ENCODE measurements around the gene CIAO1. TPM values are rescaled to one million over a fixed set of nuclear protein-coding genes. Genes with fewer than 3 reads are reported as not detected.

The CIAO1 gene
- total and polyA plus RNA-seq, 4 donors = 43.0 to 80.4 (median 47.0) TPM

DNA sequence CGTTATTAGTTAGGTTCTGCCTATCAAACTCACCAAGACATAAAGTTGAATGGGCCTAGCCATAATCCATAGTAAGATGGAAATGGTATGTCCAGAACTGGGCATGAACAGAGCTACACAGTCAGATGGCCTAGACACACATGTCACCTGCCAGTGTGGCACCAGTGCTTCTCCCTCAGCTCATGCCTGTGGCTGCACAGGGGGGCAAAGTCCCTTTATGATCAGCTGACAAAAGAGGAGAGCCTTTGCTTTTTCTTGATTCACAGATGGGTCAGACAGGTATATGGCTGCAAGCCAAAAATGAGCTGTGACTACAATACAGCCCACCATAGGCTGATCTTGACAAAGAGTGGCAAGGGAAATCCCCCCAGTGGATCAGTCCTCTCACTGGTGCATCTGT, 29.1 kb upstream of the CIAO1 start:
- Histone ChIP-seq H3K27me3 (ENCODE audit: control insufficient read depth in 4 of 4, insufficient read depth in 4 of 4, low read length in 3 of 4) (no peaks in the 10 kb centered on the region), H3K27ac (ENCODE audit: low read depth in 1 of 2, low read length in 2 of 2) (no peak overlapping the region), H3K9ac (ENCODE audit: low read depth in 1 of 2, low read length in 2 of 2) (no peak overlapping the region), H3K36me3 (ENCODE audit: control insufficient read depth in 4 of 4, insufficient read depth in 3 of 4, low read depth in 1 of 4, low read length in 3 of 4) (no peaks in the 10 kb centered on the region), H3K4me3 (ENCODE audit: low read depth in 1 of 3, low read length in 3 of 3) (no peak overlapping the region), H3K9me3 (ENCODE audit: control insufficient read depth in 4 of 4, low read length in 3 of 4) (no peaks in the 10 kb centered on the region), H3K4me1 (ENCODE audit: control insufficient read depth in 4 of 4, insufficient read depth in 4 of 4, low read length in 3 of 4) (no peaks in the 10 kb centered on the region)
- TF ChIP-seq HNF4A (conservative IDR thresholded peaks at IDR 0.05) (no peak), TAF1 (conservative IDR thresholded peaks at IDR 0.05) (no peak), SP1 (IDR thresholded peaks at IDR 0.05) (no peak), JUND (IDR thresholded peaks at IDR 0.05) (no peak), HNF4G (IDR thresholded peaks at IDR 0.05) (no peak), NR2F2 (IDR thresholded peaks at IDR 0.05) (no peak), RXRA (IDR thresholded peaks at IDR 0.05) (no peak), RAD21 (IDR thresholded peaks at IDR 0.05) (no peak), YY1 (IDR thresholded peaks at IDR 0.05) (no peak), FOXA1 (IDR thresholded peaks at IDR 0.05) (no peak), MAX (IDR thresholded peaks at IDR 0.05) (no peak), FOXA2 (IDR thresholded peaks at IDR 0.05) (no peak)
- TF ChIP-seq, protein P1, sequence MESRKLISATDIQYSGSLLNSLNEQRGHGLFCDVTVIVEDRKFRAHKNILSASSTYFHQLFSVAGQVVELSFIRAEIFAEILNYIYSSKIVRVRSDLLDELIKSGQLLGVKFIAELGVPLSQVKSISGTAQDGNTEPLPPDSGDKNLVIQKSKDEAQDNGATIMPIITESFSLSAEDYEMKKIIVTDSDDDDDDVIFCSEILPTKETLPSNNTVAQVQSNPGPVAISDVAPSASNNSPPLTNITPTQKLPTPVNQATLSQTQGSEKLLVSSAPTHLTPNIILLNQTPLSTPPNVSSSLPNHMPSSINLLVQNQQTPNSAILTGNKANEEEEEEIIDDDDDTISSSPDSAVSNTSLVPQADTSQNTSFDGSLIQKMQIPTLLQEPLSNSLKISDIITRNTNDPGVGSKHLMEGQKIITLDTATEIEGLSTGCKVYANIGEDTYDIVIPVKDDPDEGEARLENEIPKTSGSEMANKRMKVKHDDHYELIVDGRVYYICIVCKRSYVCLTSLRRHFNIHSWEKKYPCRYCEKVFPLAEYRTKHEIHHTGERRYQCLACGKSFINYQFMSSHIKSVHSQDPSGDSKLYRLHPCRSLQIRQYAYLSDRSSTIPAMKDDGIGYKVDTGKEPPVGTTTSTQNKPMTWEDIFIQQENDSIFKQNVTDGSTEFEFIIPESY (IDR thresholded peaks at IDR 0.05) = no peak
- TF ChIP-seq, protein P2, sequence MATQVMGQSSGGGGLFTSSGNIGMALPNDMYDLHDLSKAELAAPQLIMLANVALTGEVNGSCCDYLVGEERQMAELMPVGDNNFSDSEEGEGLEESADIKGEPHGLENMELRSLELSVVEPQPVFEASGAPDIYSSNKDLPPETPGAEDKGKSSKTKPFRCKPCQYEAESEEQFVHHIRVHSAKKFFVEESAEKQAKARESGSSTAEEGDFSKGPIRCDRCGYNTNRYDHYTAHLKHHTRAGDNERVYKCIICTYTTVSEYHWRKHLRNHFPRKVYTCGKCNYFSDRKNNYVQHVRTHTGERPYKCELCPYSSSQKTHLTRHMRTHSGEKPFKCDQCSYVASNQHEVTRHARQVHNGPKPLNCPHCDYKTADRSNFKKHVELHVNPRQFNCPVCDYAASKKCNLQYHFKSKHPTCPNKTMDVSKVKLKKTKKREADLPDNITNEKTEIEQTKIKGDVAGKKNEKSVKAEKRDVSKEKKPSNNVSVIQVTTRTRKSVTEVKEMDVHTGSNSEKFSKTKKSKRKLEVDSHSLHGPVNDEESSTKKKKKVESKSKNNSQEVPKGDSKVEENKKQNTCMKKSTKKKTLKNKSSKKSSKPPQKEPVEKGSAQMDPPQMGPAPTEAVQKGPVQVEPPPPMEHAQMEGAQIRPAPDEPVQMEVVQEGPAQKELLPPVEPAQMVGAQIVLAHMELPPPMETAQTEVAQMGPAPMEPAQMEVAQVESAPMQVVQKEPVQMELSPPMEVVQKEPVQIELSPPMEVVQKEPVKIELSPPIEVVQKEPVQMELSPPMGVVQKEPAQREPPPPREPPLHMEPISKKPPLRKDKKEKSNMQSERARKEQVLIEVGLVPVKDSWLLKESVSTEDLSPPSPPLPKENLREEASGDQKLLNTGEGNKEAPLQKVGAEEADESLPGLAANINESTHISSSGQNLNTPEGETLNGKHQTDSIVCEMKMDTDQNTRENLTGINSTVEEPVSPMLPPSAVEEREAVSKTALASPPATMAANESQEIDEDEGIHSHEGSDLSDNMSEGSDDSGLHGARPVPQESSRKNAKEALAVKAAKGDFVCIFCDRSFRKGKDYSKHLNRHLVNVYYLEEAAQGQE (IDR thresholded peaks at IDR 0.05) = no peak
- TF ChIP-seq, protein P3, sequence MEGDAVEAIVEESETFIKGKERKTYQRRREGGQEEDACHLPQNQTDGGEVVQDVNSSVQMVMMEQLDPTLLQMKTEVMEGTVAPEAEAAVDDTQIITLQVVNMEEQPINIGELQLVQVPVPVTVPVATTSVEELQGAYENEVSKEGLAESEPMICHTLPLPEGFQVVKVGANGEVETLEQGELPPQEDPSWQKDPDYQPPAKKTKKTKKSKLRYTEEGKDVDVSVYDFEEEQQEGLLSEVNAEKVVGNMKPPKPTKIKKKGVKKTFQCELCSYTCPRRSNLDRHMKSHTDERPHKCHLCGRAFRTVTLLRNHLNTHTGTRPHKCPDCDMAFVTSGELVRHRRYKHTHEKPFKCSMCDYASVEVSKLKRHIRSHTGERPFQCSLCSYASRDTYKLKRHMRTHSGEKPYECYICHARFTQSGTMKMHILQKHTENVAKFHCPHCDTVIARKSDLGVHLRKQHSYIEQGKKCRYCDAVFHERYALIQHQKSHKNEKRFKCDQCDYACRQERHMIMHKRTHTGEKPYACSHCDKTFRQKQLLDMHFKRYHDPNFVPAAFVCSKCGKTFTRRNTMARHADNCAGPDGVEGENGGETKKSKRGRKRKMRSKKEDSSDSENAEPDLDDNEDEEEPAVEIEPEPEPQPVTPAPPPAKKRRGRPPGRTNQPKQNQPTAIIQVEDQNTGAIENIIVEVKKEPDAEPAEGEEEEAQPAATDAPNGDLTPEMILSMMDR (IDR thresholded peaks at IDR 0.05; ENCODE audit: low read depth, low read length, missing input control) = no peak
- WGBS = 97% methylated on average over 1 of the region's 1 CpG
- DNase-seq (ENCODE audit: low spot score) = no peak

DNA sequence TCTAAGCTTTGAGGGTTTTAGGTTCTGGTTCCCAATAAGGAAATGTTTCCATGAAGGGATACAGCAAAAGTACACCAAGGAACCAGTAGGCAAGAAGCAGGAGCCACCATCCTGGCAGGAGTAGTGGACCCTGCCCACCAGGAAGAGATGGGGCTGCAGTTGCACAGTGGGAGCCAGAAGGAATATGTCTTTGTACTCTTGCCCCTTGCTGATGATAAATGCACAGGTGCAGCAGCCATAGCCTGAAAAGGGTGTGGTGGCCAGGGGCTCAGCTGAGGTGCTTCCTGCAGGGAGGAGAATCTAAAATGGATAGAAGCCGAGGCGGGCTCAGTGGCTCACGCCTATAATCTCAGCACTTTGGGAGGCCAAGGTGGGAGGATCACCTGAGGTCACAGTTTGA, 27.8 kb upstream of the CIAO1 start:
- Histone ChIP-seq H3K9me3 (ENCODE audit: control insufficient read depth in 4 of 4, low read length in 3 of 4) (no peaks in the 10 kb centered on the region), H3K4me3 (ENCODE audit: low read depth in 1 of 3, low read length in 3 of 3) (no peak overlapping the region), H3K9ac (ENCODE audit: low read depth in 1 of 2, low read length in 2 of 2) (no peak overlapping the region), H3K4me1 (ENCODE audit: control insufficient read depth in 4 of 4, insufficient read depth in 4 of 4, low read length in 3 of 4) (no peaks in the 10 kb centered on the region), H3K27ac (ENCODE audit: low read depth in 1 of 2, low read length in 2 of 2) (no peak overlapping the region), H3K36me3 (ENCODE audit: control insufficient read depth in 4 of 4, insufficient read depth in 3 of 4, low read depth in 1 of 4, low read length in 3 of 4) (no peaks in the 10 kb centered on the region), H3K27me3 (ENCODE audit: control insufficient read depth in 4 of 4, insufficient read depth in 4 of 4, low read length in 3 of 4) (no peaks in the 10 kb centered on the region)
- TF ChIP-seq YY1 (IDR thresholded peaks at IDR 0.05) = no peak
- no peak for TF ChIP-seq HNF4G (IDR thresholded peaks at IDR 0.05)
- TF ChIP-seq JUND (IDR thresholded peaks at IDR 0.05) = no peak
- no peak for TF ChIP-seq RXRA (IDR thresholded peaks at IDR 0.05)
- no peak for TF ChIP-seq GABPA (IDR thresholded peaks at IDR 0.05 in 1 of 2, conservative IDR thresholded peaks at IDR 0.05 in 1 of 2)
- TF ChIP-seq, protein P2 (IDR thresholded peaks at IDR 0.05) = no peak
- no peak for TF ChIP-seq RAD21 (IDR thresholded peaks at IDR 0.05)
- 92% methylated on average over 3 of the region's 3 CpGs for WGBS
- no peak for DNase-seq (ENCODE audit: low spot score)

Data from liver (tissue), 9 donors.